Activated naive CD4-positive, alpha-beta T cell treated with anti-CD3 and anti-CD28 coated beads for 36 hours (primary cell): Measurements from ENCODE around the gene OPCML. TPM values are rescaled to one million over a fixed set of nuclear protein-coding genes. Genes with fewer than 3 reads are reported as not detected.

Source experiments
- CTCF ChIA-PET: fragments of 350-600 bp; sonication (Branson Sonifier 250); formaldehyde crosslinking; loops from one replicate; lab custom pipeline; 2021; ENCODE audit warnings: antibody characterized with exemption; lab: Charles Lee
- DNase-seq: peaks from one replicate; pipeline ENCODE4 v3.0.0-alpha.2; 2020
- H3K27ac Mint-ChIP-seq: one replicate; pipeline ENCODE4 v1.8.0; 2021; ENCODE audit warnings: mild to moderate bottlenecking, mixed read lengths
- H3K27me3 Mint-ChIP-seq: one replicate; pipeline ENCODE4 v1.8.0; 2021; ENCODE audit warnings: low read depth, mixed read lengths
- H3K36me3 Mint-ChIP-seq: one replicate; pipeline ENCODE4 v1.8.0; 2021; ENCODE audit warnings: low read depth, mixed read lengths
- H3K4me1 Mint-ChIP-seq: one replicate; pipeline ENCODE4 v1.8.0; 2021; ENCODE audit warnings: low read depth, mixed read lengths
- H3K4me3 Mint-ChIP-seq: one replicate; pipeline ENCODE4 v1.8.0; 2021; ENCODE audit warnings: mild to moderate bottlenecking, moderate library complexity, mixed read lengths
- H3K9me3 Mint-ChIP-seq: one replicate; pipeline ENCODE4 v1.8.0; 2021; ENCODE audit warnings: mixed read lengths
- intact Hi-C: fragments of 100-400 bp; cut with micrococcal nuclease; formaldehyde crosslinking; loops from one replicate; pipeline ENCODE4 v1.15.1; 2023
- total RNA-seq, 2 experiments: library from RNA; stranded (reverse); gene quantifications; one replicate each; pipeline ENCODE4 v1.2.3, GENCODE V29; 2021

Gene OPCML
- total RNA-seq, 2 experiments from 2014 or later: not detected

DNA sequence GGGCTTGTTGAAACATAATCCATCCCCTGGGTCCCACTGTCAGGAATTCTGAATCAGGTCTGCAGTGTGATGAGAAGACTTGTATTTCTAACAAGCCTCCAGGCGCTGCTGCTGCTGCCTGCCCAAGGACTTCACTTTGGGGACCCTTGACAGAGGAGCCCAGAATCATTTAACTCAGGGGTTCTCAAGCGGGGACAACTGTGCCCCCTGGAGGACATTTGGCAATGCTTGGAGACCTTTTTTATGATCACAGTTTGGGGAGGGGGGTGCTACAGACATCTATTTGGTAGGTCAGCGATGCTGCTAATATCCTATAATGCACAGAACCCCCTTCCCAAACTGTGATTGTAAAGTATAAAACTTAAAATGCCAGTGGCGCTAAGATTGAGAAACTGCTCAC lies 312.8 kb downstream of the OPCML start:
- Mint-ChIP-seq H3K4me3 (no peak overlapping the region), H3K4me1 (no peaks in the 10 kb centered on the region), H3K9me3 (no peaks in the 10 kb centered on the region), H3K27me3 (peaks cover 9% of the 10 kb centered on the region), H3K27ac (no peak overlapping the region), H3K36me3 (no peaks in the 10 kb centered on the region)
- intact Hi-C loops: no loop called here
- DNase-seq: no peak
- CTCF ChIA-PET: no interaction called here

GRCh38 chr11:133216813-133217212 lies 315.5 kb downstream of the OPCML start:
- no peak overlapping the region for H3K4me3 Mint-ChIP-seq
- no peak for DNase-seq
- H3K27ac Mint-ChIP-seq: no peak overlapping the region
- no peaks in the 10 kb centered on the region for H3K9me3 Mint-ChIP-seq
- H3K4me1 Mint-ChIP-seq: no peaks in the 10 kb centered on the region
- peaks cover 9% of the 10 kb centered on the region for H3K27me3 Mint-ChIP-seq
- no peaks in the 10 kb centered on the region for H3K36me3 Mint-ChIP-seq
- intact Hi-C loops: no loop called here
- CTCF ChIA-PET: no interaction called here

GRCh38 chr11:133215596-133216230 lies 316.6 kb downstream of the OPCML start:
- intact Hi-C loops: no loop called here
- no peak overlapping the region for H3K27ac Mint-ChIP-seq
- H3K4me3 Mint-ChIP-seq: no peak overlapping the region
- CTCF ChIA-PET: no interaction called here
- no peak for DNase-seq
- H3K9me3 Mint-ChIP-seq: no peaks in the 10 kb centered on the region
- H3K36me3 Mint-ChIP-seq: no peaks in the 10 kb centered on the region
- H3K4me1 Mint-ChIP-seq: no peaks in the 10 kb centered on the region
- peaks cover 9% of the 10 kb centered on the region for H3K27me3 Mint-ChIP-seq

DNA sequence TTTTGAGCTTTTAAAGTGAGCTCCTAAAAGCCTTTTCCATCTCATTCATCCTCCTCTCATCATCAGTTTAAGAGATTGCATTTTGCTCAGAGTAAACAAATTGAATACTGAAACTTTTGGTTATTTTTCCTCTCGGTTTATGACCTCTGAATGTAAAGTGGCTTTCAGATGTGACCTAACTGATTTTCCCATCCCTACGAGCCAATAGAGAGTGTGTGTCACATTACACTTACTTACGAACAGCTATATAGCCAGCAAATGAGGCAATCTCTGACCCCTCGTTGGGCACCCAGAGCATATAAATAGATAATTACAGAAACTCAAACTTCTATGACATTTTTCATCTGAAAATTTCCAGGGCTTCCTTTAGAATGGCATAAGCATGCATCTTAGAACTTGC lies 317.7 kb downstream of the OPCML start:
- intact Hi-C loops: no loop called here
- no peak overlapping the region for H3K4me3 Mint-ChIP-seq
- no peak overlapping the region for H3K27ac Mint-ChIP-seq

DNA sequence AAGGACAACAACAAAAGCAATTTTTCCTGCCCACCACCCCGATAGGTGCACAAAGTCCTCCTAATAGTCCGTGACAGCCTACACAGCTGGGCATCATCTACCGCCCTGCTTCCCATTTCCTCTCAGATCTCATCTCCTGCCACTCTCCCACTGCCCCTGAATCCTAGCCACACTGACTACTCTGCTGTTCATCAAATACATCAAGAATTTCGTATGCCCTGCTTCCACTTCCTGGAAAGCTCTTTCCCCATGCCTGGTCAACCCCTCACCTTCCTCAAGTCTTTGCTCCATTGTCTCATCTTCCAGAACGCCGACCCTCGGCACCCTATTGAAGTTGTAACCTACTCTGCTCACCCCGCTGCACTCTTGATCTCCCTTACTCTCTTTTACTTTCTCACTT lies 320.1 kb downstream of the OPCML start:
- H3K27me3 Mint-ChIP-seq: peaks cover 8% of the 10 kb centered on the region
- H3K27ac Mint-ChIP-seq: no peak overlapping the region
- DNase-seq: no peak
- H3K4me1 Mint-ChIP-seq: no peaks in the 10 kb centered on the region
- H3K36me3 Mint-ChIP-seq: no peaks in the 10 kb centered on the region
- CTCF ChIA-PET: no interaction called here
- no peak overlapping the region for H3K4me3 Mint-ChIP-seq
- peaks cover 2% of the 10 kb centered on the region for H3K9me3 Mint-ChIP-seq
- intact Hi-C loops: no loop called here

More for the DNA sequence above, 317.7 kb downstream of the OPCML start:
- no peak for DNase-seq
- Mint-ChIP-seq H3K9me3 (no peaks in the 10 kb centered on the region), H3K36me3 (no peaks in the 10 kb centered on the region), H3K27me3 (peaks cover 9% of the 10 kb centered on the region), H3K4me1 (no peaks in the 10 kb centered on the region)
- CTCF ChIA-PET: no interaction called here

DNA sequence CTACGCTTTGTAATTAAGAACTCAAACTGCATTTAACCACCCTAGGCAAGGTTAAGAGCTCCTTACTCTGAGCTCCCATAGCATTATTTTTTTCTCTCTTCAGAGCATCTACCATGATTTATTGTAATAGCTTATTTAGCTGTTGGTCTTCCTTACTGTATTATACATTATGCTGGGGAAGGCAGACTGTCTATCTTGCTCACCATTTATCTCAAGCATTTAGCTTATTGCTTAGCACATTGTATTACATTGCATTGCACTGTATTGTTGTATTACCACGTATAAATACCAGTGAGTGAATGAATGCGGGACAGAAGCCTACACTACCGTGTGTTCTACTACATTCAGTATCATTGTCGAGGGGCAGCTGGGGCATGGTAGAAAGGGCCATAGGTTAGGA lies 324.3 kb downstream of the OPCML start:
- Mint-ChIP-seq H3K27ac (no peak overlapping the region), H3K27me3 (peaks cover 2% of the 10 kb centered on the region), H3K36me3 (no peaks in the 10 kb centered on the region), H3K9me3 (peaks cover 3% of the 10 kb centered on the region), H3K4me1 (no peaks in the 10 kb centered on the region), H3K4me3 (no peak overlapping the region)
- intact Hi-C loops: no loop called here
- DNase-seq: no peak
- CTCF ChIA-PET: interaction anchor here (0.8 kb wide), 1 partner anchor 73 kb away, joined by 5 read pairs; no protein-coding TSS in a partner anchor

DNA sequence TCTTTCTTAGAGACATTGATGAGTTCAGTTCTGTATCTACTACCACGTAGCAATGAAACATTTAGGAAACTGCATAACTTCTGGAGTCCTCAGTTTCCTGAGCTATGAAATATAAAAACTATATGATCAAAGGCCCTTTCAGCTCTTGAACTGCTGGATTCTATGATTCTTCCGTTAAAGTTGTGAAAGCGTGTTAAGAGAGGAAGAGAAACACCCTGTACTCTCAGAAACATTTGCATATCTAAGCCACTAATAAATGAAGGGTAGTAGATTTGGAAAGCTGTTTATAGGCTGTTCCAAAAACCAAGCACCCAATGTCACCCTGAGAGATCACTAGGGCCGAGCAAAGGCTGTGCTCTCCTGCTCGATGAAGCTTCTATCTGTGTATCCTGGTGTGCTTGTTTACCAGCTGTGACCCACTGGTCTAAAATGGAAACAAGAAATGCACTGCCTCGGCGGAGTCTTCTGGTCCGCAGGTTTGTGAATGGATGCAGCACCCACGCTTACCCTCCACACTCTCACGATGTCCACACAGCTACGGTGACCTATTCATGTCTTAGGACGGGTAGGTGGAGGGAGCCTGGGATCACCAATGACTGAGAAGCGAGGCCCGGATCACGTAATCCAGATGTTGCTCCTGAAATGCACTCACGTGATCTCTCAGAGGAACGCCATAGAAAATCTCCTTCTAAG lies 325.8 kb downstream of the OPCML start:
- peaks cover 2% of the 10 kb centered on the region for H3K27me3 Mint-ChIP-seq
- H3K4me3 Mint-ChIP-seq: no peak overlapping the region
- H3K36me3 Mint-ChIP-seq: no peaks in the 10 kb centered on the region
- H3K27ac Mint-ChIP-seq: no peak overlapping the region
- no peak for DNase-seq
- peaks cover 3% of the 10 kb centered on the region for H3K9me3 Mint-ChIP-seq
- CTCF ChIA-PET: no interaction called here
- intact Hi-C loops: no loop called here
- no peaks in the 10 kb centered on the region for H3K4me1 Mint-ChIP-seq

DNA sequence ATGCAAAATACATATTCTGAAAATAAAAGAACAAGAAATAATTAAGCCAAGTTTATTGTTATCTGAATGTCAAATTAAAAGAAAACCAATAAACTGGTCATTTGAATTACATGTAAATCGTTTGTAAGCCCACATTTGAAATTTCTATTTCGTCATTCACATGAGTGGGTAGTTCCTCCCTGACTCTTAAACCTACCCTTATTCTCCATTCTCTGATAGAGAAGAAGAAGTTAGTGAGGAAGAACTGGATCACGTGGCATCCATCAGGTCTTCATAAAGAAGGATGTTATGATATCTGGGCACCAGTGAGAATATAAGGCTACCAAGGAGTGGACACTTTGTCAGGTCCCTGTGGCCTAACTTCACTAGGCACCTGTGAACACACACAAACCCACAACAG lies 328.1 kb downstream of the OPCML start:
- no peaks in the 10 kb centered on the region for H3K4me1 Mint-ChIP-seq
- H3K36me3 Mint-ChIP-seq: no peaks in the 10 kb centered on the region
- H3K4me3 Mint-ChIP-seq: no peak overlapping the region
- no peak overlapping the region for H3K27ac Mint-ChIP-seq
- CTCF ChIA-PET: no interaction called here
- H3K9me3 Mint-ChIP-seq: peaks cover 3% of the 10 kb centered on the region
- no peak for DNase-seq
- intact Hi-C loops: no loop called here
- H3K27me3 Mint-ChIP-seq: peaks cover 2% of the 10 kb centered on the region

DNA sequence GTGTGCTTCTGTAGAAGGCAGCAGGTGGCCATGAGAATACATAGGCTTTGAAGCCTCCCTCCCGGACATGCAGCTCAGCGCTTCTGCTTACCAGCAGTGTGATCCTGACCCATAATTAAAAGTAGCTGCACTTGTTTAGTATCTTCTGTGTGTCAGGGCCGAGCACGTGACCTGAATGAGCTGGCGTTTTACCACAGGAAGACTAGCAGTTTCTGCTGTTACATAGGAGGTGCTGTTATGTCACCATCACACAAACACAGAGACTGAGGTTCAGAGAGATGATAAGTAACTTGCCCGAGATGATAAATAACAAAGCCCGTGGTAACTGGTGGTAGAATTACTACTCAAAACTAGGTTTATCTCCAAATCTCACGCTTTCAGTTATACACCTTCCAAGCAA lies 329.5 kb downstream of the OPCML start:
- Mint-ChIP-seq H3K36me3 (no peaks in the 10 kb centered on the region), H3K4me1 (no peaks in the 10 kb centered on the region), H3K4me3 (no peak overlapping the region), H3K27ac (no peak overlapping the region), H3K9me3 (peaks cover 3% of the 10 kb centered on the region), H3K27me3 (no peaks in the 10 kb centered on the region)
- intact Hi-C loops: no loop called here
- CTCF ChIA-PET: no interaction called here
- DNase-seq: no peak

- CTCF ChIA-PET: no interaction called here
- no peak overlapping the region for H3K27ac Mint-ChIP-seq
- DNase-seq: no peak
- H3K27me3 Mint-ChIP-seq: peaks cover 8% of the 10 kb centered on the region
- no peaks in the 10 kb centered on the region for H3K4me1 Mint-ChIP-seq
- H3K9me3 Mint-ChIP-seq: peaks cover 1% of the 10 kb centered on the region
- no peaks in the 10 kb centered on the region for H3K36me3 Mint-ChIP-seq
- no peak overlapping the region for H3K4me3 Mint-ChIP-seq
- intact Hi-C loops: no loop called here
Measured at GRCh38 chr11:133198438-133198837, 333.9 kb downstream of the OPCML start.

GRCh38 chr11:133197425-133197824 lies 334.9 kb downstream of the OPCML start:
- no peak for DNase-seq
- Mint-ChIP-seq H3K27me3 (peaks cover 8% of the 10 kb centered on the region), H3K9me3 (peaks cover 1% of the 10 kb centered on the region), H3K4me3 (no peak overlapping the region), H3K4me1 (no peaks in the 10 kb centered on the region), H3K36me3 (no peaks in the 10 kb centered on the region), H3K27ac (no peak overlapping the region)
- CTCF ChIA-PET: no interaction called here
- intact Hi-C loops: no loop called here

DNA sequence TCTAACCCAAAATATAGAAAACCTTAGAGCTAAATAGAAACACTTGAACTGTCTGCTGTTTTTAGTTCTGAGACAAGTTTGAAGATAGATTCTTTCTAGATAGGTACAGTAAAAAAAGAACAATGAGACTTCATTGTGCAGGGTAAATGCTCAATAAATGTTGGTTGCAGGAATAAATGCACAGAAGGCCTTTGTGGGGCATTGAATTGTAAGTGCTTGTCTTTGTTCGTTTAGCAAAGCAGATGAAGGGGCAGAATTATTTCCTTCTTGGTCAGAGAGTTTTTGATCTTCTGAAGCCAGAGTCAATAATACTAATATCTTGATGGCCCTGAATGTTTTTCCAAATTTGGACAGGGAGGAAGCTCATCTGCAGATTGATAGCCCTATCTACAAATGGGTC lies 340.4 kb downstream of the OPCML start:
- Mint-ChIP-seq H3K27me3 (peaks cover 6% of the 10 kb centered on the region), H3K27ac (no peak overlapping the region), H3K4me1 (no peaks in the 10 kb centered on the region), H3K36me3 (no peaks in the 10 kb centered on the region), H3K9me3 (peaks cover 1% of the 10 kb centered on the region), H3K4me3 (no peak overlapping the region)
- intact Hi-C loops: no loop called here
- DNase-seq: no peak
- CTCF ChIA-PET: no interaction called here

- CTCF ChIA-PET: no interaction called here
- Mint-ChIP-seq H3K4me3 (no peak overlapping the region), H3K4me1 (no peaks in the 10 kb centered on the region), H3K27ac (no peak overlapping the region), H3K27me3 (peaks cover 2% of the 10 kb centered on the region), H3K9me3 (no peaks in the 10 kb centered on the region), H3K36me3 (no peaks in the 10 kb centered on the region)
- no peak for DNase-seq
- intact Hi-C loops: no loop called here
Measured at GRCh38 chr11:133181667-133182066, 350.6 kb downstream of the OPCML start.
